HG03558 (cell line): ENCODE results near the gene GOLM1.

Experiments
- ATAC-seq: cut with Tn5 transposase; IDR thresholded peaks from one replicate; pipeline ENCODE4 v1.9.1; 2021; ENCODE audit warnings: moderate number of reproducible peaks; ENCODE audit not compliant: unreplicated experiment; ENCODE audit errors: extremely low read depth

GOLM1 gene

DNA sequence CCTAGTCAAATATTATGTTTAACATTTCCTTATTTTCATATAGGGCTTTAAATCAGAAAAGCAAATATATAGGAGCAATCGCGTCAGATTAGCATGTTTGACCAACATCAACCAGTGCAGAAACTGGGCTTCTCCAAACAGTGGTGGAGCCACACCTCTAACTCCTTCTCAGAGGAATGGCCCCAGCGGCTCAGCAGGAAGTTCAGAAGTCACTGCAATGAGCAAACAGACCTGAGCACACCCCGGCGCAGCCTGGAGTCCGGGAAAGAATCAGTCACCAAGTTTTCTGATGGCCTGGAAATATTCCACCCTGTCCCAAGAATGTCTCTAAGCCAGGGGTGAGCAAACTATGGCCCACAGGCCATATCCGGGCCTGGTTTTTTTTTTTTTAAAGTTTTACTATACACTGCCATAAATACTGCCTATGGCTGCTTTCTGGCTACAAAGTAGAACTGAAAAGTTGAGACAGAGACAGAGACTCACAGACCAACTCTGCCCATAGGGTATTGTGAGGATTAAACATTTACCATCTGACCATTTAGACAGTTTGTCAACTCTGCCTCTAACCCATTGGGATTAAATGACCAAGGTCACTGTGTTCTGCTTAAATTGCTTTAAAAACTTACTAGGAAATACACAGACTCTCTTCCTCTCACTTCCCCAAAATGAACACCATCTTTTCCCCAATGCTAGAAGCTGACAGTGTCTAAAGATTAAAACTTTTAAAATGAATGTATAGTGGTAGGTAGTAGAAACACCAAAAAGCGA lies 5.4 kb downstream of the GOLM1 start:
- ATAC-seq = no peak

DNA sequence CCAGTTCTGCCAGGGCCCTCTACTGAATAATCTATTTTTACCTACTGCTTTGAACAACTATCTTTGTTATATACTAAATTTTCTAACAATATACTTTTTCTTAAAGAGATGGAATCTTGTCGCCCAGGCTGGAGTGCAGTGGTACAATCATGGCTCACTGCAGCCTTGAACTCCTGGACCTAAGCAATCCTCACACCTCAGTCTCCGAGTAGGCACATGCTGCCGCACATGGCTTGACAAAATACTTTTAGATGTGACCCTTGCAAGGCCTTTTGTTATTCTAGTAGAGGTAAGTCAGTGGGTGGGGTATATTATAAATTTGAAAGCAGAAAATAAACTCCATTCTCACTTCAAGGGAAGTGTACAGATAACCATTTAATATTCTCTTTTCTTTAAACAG lies 7.9 kb downstream of the GOLM1 start:
- ATAC-seq = no peak

DNA sequence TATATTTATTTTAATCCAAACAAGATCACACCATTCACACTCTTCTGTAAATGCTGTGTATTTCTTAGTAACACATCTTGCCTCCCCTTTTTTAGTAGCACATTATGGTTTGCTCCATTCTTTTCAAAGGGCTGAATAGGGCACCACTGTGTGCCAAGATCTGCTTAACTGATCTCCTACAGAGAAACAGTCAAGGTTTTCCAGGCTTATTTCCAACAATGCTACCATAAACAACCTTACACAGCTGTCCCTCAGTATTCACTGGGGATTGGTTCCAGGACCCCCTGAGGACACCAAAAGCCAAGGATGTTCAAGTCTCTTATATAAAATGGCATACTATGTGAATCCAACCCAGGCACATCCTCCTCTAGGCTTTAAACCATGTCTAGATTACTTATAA lies 16.5 kb downstream of the GOLM1 start:
- no peak for ATAC-seq

DNA sequence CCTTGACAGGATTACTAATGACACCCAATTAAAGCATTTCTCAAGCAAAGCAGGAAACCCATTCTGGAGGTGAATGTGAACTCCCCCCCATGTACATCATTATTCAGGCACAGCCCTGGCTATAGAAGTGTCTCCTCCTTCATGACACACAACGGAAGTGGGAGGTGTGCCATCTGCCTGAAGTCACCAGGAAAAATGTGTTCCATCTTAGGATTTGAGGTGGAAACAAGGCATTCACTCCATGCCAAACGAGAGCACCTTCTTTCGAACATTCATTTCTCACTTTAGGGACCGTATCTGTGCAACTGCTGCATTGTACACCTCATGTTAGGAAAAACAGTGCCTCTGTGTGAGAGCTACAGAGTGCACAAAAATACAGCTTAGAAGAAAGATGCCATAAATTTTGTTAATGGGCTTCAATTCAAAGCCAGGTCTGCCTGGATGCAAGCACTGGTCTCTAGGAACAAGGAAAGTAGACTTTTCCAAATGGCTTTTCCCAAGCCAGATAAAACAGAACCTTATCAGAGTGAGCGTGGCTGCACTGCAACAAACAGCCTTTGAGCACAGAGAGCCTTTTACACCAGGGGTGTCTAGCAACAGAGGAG lies 19.4 kb downstream of the GOLM1 start:
- no peak for ATAC-seq

DNA sequence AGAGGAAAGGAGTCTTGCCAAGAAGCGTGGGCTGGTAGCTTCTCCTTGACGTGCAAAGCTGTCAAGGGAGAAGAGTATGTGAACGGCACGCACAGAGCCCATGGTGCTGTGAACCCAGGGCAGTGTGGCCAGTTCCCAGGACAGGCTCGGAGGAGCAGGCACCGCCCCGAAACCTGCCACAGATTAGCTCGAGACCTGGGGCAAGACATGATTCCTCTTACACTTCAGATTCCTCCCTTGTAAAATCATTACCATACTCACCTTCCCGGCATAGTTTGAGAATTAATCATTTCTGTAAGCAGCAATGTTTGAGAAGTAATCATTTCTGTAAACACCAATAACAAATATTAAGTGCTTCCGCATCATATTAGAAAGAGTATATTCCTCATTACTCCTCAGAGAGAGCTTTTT lies 19.9 kb downstream of the GOLM1 start:
- no peak for ATAC-seq

DNA sequence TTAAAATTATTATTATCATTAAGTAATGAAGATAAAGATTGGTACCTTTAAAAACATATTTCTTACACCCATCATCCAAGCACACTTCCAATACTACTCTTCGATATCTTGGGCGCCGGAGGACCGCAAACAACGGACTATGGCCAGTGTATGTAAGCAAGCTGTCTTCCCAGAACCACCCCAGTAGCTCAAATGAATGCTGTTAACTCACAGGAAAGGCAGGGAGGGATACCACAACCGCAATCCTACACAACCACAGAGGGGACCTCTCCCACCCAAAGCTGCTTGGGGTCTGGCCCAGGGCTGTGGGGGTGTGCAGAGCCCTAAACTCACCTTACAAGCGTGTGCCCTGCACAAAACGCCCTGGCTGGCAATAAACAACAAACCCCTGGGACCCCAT lies 20.6 kb downstream of the GOLM1 start:
- ATAC-seq = no peak

DNA sequence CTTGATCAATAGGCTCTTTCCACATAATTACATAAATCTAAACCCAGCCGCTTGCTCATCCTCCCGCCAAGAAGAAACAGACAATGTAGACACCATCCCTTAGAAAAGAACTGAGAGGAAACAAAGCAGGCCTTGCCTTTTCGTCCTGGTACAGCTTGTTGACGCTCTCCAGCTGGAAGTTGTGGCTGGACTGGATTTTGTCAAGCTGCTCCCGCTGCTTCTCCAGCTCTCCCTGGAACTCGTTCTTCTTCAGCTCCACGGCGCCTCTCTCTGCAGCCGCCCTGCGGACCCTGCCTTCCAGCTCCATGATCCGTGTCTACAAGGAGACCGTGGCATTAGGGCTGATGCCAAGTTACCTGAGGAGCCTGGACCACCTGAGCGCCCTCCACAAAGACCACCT lies 22.1 kb downstream of the GOLM1 start:
- ATAC-seq = no peak

DNA sequence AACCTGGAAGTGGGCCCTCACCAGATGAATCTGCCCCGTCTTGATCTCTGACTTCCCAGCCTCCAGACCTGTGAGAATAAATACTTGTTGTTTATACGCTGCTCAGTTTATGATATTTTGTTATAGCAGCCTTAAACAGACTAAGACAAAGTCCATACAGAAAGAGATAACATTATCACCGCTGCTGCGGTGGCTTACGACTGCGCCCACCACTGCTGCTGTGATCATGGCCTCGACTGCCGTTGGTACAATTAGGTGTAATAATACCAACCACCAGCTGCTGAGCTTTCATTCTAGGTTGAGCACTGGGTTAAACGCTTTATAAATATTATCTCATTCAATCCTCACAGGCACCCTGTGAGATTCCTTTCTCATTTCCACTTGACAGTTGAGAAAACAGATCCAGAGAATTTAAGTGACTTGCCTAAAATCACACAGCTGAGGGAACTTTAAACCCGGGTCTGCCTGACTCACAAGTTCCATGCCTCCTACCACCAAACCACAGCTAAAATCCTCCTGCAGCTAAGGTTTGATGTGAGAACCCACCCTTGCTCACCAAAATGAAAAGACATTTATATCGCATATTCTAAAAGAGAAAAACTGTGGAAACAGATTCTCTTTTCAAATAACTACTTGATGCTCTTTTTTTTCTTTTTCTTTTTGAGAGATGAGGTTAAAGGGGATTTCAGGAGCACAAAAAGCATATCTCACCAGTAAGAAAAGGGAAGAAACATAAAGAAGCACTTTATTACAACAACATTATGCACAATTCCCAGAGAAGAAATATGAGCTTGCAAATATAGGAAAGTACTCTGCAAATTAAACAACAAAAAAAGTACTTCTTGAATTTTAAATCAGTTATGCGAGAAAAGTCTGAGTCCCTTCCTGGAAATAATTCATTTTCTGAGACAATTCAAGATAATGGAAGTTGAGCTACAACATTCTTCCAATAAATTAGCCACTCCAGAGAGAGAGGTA lies 23.9 kb downstream of the GOLM1 start:
- no peak for ATAC-seq

DNA sequence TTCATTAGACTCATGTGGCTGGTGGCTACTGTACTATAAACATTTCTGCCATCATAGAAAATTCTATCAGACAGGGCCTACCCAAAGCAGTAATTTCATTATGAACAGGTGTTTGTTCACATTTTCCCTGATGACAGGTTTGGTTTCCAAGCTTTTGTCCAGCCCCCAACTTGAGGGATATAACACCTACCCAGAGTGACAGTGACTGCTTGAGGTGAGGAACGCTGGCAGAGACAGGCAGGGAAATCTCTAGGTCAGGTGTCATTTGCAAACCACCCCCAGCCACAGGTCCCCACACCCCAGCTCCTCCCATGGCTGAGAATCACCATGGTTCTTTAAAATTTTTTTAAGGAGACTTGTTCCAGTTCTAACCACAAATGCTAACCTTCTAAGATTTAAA lies 25.5 kb downstream of the GOLM1 start:
- ATAC-seq = no peak

DNA sequence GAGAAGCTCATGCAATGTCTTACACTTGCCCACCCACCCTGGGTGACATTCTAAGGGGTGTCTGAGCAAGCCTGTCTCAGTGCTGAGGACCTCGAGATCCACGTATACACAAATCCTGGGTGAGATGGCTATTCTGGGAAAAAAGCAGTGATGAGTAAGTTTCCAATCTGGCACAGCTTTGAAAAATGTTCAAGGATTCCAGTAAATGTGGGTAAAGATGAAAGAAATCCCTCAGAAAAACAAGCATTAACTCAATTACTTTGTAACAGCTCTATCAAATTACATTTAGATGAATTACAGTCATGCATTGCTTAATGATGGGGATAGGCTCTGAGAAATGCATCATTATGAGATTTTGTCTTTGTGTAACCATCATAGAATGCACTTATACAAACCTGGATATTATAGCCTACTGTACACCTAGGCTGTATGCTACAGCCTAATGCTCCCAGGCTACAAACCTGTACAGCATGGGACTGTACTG lies 26.9 kb downstream of the GOLM1 start:
- ATAC-seq = no peak

DNA sequence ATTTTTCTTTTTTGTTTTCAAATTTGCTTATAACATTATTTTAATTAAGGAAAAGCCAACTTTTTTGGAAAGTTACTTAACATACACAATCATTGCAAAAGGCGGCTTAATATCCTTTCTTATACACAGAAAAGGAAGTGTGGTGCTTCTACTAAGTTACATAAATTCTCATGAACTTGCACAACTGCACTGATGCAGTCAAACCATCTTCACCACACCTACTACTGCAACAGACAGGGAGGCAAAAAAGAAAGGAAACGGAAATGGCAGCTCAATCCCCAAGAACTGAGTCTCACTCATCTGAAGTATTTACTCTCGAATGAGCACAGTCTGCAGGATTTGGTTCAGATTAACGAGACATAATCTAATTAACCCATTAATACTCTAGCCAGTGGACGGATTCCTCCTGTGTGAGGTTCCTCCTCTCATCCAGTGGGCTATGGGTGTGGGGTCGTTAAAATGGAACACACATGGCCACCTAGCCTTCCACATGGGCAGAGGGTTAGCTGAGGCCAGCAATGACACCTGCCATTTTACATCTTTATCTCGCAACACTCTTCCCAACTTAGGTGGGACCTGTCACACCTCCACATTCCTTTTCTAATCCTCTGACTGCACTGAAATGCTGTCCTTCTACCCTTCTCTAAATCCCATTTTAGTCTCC lies 30.0 kb downstream of the GOLM1 start:
- no peak for ATAC-seq

DNA sequence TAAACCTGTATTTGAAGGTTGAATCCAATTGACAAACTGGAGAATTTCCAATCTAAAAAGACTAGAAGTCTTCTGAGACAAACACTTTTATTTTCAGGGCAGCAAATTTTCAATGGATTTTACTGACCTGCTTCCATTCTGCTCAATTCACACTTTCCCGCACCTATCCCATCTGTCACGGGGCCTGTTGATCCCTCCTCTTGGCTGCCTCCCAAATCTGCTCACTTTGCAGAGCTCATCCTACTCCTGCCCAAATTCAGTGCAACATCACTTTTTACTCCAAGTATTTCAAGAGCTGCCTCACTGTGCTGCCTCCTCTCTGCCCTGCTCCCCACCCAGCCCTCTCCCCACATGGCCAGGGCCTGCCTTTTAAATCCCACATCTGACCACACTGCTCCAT lies 35.1 kb downstream of the GOLM1 start:
- no peak for ATAC-seq

DNA sequence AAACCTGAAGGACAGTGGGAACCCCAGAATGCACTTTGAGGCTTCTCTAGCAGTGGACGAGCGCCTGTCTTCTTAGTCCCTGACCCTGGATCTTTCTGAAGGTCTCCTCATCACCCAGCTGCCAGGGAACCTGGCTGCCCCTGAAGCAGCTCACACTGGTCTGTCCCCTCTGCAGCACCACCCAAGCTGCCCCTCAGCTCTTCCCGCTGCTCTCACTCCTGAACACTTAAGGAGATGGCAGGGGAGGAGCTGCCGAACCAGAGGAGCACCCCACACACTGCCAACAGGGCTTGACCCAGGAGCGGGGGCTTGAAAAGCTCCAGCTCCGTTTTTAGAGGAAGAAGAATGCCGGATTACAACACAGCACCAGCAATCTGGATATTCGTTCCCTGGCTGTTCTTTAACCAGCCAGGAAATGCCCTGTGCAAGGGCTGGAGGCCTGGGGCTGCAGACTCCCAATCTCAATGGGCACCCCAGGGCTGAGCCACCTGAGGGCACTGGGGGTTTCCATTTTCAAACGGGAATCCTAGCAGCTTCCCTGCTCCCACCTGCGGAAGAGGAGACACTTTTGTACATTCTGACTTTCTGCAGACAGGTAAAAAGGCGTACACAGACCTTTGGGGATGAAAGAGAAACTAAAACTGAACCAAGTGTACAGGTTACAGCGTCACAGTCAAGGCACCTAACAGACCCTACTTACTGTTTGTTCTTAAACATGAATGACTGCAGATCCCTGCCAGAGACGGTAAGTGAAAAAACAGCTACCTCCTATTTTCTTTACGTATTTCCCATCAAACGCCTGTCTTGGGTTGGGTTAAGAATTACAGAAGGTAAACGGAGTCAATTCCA lies 36.3 kb downstream of the GOLM1 start:
- no peak for ATAC-seq

DNA sequence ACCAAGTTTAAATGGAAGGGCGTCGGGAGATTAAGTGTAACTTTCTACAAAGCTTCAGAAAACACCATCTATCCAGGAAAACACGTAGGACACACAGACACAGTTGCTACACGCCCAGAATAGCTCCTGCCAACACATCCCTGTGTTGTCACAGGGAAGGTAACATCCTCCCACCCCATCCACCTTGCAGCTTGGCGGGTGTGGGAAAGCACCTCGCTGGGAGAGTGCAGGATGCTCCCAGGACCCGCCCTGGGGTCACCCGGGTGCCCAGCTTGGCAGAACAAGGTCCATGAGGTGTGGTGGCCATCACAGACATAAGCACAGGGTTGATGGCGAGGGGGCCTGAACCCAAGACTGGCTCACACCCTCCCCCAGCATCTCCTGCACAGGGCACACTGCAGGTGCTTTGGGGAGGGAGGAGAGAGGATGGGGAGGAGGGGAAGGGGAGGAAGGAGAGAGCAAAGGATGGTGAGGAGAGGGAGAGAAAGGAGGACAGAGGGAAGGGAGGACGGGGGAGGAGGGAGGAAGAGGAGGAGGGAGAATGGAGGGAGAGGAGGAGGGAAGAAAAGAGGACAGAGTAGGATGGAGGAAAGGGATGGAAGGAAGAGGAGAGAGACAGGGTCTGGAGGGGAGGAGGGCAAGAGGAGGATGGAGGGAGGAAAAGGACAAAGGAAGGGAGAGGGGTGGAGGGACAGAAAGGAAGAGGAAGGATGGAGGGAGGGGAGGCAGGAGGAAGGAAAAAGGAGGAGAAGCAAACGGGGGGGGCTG lies 37.2 kb downstream of the GOLM1 start:
- no peak for ATAC-seq

DNA sequence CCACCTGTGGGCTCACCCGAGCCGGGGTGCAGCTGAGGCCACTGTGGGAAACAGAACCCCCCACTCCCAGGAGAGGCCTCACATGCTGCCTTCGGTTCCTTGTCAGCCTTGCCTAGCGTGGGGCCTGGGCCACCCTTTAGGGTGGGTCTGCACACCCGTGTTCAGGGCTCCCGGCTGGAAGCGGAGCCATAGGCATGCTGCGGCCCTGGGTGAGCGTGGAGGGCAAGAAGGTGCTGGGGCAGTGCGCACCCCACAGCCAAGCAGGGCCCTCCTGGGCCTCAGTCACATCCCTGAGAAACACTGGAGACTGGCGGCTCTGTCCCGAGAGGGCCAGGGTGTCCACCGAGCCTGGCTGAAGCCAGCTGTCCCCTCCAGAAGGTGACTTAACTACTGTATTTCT lies 41.9 kb downstream of the GOLM1 start:
- ATAC-seq = no peak

DNA sequence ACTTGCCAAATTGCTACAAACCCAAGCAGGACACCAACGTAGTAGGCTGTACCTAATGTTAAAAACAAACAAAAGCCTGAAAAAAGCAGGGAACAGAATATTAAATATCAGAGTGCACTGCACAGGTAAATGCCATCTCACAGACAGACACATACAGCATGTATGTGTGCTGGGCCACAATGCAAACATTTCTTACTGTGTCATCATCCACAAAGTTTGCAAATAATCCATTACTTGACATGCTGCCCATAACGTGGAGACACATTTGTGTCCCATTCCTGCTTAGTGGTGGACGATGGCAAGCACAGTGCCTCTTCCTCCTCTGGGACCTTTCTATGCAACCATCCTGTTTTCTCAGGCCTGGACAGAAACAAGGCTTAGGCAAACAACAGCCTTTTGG lies 44.7 kb downstream of the GOLM1 start:
- no peak for ATAC-seq

DNA sequence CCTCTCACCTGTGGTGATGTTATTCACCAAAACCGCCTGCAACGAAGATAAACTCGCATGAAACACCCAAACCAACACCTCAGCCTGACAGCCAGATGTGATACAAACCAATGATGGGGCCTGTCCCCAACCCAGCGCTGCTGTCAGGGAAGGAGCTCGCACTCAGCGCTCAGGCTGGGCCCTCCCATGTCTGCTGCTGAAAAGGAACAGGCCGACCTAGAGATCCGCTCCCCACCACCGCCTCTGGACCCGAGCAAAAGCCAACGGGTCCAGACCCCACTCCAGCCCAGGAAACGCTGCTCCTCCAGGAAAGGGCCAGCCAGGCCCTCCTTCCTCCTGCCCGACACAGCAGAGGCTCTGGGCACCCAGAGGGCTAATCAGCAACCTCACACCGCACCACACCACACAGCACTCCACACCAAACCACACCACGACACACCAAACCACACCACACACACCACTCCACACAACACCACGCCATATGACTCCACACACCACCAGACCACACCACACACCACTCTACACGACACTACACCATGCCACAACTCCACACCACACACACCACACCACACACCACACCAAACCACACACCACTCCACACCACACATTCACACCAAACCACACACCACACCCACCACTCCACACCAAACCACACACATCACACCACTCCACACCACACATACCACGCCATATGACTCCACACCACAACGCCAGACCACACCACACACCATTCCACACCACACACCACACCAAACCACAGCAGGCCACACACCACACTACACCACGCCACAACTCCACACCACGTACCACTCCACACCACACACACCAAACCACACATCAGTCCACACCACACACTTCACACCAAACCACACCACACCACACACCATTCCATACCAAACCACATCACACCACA lies 46.5 kb downstream of the GOLM1 start:
- ATAC-seq = no peak
